GM18867 (cell line): ENCODE results near the gene DBI.

ENCODE experiments used
- ATAC-seq: cut with Tn5 transposase; IDR thresholded peaks from one replicate; pipeline ENCODE4 v1.9.1; 2021; ENCODE audit warnings: mild to moderate bottlenecking, moderate library complexity; ENCODE audit not compliant: unreplicated experiment

DBI gene

DNA sequence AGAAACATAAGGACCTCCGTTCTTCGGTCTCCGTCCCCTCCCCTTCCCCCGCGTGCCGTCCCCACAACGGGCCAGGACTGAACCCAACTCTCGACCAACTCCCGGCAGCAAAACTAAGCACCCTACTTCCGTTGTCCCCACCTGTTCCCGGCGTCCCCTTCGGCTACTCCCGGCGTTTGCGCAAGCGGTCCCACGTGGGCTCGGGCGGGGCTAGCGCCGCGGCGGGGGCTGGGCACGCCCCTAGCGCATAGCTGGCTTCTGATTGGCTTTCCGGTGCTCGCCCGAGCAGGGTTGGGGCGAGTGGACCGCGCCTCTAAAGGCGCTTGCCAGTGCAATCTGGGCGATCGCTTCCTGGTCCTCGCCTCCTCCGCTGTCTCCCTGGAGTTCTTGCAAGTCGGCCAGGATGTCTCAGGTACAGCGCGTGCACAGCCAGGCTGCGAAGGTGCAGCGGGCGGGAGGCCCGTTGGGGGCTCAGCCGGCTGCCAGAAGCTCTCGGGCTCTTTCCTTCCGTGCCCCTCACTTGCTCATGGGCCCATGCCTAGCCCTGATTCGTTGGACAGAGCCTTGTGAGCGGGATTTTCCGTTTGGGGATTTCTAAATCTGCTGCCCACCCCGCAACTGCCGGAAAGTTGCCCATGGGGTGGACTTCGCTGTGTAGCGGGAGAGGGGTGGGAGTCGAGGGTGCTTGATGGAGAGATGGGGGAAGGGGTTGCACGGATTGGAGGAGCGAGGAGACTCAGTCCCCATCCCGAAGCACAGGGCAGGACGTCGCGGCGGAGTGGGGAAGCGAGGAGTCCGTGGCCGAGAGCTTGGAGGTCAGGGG, at the start of gene DBI, which contains the start of gene C2orf76:
DBI (plus strand) TSS at position 329 of the 823 bp plus-strand sequence; CDS start at position 404, 75 bp downstream.
C2orf76 (minus strand) TSS at position 186 of the 823 bp plus-strand sequence. CDS start 26,875 bp downstream, outside the sequence.
- ATAC-seq = peak; percentile 97

DNA sequence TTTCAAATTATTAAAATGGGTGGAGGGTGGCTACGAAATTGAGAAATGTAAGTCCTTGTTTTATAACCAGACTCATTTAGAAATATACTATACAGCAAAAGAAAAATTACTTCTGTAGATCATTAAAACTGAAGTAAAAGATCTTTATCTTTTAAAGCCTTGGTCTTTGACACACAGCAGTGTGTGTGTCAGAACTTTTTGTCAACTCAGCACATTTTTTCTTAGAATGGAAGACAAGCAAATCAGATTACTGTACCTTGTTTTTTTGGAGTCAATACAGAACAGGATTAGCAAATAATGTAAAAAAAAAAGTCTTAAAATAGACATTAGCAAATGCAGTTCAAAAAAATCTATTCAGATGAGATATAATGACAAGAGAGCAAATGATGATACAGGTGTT, 49.2 kb upstream of the DBI start:
- no peak for ATAC-seq

DNA sequence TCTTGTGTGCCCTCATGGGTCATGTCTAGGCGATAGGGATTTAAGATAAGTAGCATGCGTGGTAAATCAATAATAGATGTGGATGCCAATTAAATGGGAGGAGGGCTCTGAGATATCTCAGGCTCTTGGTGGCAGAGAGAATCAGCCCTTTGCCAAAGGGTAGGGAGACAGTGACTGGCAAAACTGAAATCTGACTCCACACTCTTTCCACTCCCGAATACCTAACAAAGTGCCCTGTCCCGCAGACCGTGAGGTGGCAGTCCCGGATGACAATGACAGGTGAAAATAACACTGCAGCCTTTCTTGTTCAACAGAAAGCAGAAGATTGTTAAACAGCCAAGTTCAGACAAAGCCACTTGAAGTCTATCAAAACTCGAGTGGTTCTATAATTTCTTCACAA, 47.2 kb upstream of the DBI start:
- ATAC-seq = no peak

DNA sequence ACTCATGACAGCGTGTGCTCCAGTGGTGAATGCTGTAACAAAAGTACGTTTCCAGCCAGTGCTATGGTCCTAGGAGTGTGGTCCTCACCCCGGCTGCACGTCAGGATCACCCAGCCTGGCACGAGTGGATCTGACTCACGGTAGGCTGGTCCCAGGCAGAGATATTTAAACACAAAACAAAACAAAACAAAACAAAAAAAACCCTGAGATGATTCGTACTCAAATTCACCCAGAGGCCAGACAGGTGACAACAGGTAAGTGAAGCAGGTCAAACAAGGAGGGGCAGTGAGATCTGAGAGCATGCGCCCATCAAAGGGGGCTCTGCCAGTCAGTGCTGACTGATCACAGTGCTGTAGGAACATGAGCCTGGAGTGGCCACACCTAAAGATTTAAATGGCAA, 43.3 kb upstream of the DBI start:
- ATAC-seq = no peak

DNA sequence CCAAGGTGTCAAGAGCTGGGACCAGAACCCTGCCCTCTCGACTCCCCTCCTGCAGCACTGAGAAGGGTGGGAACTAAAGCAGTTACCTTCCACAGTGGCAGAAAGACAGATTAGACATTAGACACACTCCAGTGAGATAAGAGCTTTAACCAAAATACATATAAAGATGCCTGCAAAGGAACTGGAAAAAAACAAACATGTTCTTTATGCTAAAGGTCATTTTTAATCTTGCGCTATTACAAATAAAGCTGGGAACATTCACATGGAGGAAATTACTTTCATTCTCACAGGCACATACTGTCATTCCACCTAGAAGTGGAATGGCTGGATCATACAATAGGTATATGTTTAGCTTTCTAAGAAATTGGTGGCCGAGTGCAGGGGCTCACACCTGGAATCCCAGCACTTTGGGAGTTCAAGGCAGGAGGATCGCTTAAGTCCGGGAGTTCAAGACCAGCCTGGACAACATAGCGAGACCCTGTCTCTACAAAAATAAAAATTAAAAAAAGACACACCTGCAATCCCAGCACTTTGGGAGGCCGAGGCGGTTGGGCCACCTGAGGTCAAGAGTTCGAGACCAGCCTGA, 42.0 kb upstream of the DBI start:
- no peak for ATAC-seq

DNA sequence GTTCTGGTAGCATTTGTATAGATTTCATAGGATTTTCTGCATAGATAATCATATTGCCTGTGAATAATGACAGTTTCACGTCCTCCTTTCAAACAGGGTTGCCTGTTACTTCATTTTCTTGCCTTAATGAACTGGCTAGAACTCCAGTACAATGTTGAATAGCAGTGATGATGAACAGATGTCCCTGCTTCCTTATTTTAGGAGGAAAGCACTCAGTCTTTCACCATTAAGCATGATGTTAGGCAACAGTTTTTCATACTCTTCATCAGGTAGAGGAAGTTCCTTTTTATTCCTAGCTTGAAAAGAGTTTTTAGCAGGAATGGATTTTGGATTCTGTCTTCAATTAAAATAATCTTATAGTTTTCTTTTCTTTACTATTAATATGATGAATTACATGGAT, 39.8 kb upstream of the DBI start:
- ATAC-seq = no peak

DNA sequence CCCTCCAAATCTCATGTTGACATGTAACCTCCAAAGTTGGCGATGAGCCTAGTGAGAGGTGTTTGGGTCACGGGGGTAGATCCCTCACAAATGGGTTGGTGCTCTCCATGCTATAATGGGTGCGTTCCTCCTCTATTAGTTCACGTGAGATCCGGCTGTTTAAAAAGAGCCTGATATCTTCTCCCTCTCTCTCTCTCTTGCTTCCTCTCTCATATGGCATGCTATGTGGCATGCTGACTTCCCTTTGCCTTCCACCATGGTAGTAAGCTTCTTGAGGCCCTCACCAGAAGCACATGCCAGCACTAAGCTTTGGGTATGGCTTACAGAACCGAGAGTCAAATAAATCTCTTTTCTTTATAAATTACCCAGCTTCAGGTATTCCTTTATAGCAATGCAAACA, 39.3 kb upstream of the DBI start:
- no peak for ATAC-seq

DNA sequence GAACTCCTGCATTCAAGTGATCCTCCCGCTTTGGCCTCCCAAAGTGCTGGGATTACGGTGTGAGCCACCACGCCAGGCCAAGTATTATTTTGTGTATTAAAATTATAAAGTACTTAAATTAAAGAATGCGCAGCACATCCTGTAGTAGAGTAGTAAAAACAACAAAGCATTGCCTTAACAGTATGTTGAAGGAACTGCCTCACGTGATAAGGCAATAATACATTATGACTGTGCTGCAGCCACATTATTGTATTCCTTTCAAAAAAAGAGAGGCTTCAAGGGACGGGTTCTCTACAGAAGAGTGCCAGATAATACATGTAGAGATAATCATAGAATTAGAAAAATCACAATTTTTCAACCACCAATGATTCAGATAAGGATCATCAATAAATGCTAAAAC, 33.8 kb upstream of the DBI start:
- ATAC-seq = no peak

DNA sequence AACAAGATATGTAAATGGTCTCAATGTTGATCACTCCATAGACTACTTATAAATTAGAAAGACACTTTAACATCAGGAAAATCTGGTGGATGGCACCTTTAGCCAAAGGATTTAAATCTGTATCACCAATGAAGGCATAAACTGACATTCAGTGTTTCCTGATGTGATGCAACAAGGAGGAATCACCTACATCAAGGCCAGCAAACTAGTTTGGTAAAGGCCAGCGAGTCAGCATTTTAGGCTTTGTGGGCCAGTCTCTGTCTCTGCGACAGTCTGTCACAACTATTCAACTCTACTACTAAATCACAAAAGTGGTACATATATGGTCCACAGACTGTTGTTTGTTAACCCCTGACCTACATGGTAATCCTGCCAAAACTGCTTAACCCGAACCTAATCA, 33.4 kb upstream of the DBI start:
- ATAC-seq = no peak

DNA sequence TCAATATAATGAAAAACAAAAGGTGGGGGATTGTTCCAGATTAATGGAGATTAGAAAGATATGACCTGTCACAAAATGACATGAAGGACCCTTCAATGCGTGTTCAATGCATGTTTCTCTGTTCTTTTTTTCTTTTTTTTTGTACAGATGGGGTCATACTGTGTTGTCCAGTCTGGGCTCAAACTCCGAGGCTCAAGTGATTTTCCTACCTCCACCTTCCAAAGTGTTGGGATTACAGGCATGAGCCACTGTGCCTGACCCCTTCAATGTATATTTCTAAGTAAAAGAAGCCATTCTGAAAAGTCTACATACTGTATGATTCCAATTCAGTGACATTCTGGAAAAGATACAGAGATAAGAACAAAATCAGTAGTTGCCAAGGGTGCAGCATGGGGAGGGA, 32.9 kb upstream of the DBI start:
- no peak for ATAC-seq

DNA sequence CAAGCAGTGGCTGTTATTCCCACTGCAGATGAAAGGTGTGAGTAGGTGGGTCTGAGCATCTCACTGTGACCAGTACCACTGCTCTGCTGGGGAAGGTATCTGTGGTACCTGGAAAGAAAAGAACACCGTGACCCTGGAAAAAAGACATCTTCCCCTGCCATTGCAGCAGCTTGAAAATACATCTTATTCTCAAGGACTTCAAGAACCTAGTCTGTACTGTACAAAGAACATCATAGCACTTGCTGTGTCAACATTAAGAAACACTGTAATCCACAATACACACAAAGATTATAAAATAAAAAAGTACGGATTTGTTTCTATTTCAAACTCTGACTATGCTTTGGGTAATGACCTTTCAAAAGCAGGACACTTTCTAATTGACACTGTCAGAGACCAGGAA, 29.0 kb upstream of the DBI start:
- ATAC-seq = no peak

DNA sequence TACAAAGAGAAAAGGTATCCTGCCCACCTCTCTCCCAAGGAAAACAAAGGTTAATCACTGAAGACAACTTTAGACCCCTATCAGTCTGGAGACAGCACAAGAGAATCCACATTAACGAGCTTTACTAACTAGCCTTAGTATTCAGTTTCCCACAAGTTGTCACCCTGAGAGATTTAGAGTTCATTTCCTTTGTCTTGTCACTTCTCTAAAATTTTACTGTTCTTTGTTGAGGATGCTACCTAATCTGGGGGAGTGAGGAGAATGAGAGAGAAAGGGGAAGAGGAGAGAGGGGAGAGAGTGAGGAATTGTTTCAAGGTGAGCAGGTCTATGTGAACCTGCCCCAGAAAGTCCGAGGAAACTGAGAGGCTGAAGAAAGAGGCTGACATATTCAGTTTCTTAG, 28.5 kb upstream of the DBI start:
- no peak for ATAC-seq

DNA sequence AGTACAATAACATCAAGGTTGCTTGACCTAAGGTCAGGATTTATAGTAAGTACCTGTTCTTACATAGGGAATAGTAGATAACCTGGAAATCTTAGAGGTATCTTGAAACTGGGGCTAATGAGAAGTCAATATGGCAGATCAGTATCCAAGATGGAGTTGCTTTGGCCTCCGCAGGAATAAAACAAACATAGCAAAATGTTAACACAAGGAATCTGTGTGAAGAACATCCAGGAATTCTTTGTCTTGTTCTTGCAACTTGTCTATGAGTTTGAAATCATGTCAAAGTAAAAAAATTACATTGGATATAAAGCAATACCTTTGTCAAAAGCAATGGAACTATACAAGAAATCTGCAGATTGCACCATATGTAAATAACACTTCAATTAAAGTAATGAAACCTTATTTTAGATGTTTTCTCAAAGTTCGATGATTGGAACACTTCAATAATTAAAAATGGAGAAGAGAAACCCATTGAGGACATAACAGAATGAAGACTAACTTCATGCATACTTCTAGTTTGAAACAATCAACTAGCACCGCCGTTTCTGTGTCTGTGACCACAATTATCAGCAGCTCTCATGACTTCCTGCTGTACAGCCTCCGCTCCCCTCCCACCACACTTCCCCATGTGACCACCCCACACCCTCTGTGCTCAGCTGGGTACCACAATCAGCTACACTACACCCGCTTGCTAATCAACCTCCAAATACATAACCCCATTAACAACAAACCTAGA, 27.8 kb upstream of the DBI start:
- peak; percentile 92 for ATAC-seq

DNA sequence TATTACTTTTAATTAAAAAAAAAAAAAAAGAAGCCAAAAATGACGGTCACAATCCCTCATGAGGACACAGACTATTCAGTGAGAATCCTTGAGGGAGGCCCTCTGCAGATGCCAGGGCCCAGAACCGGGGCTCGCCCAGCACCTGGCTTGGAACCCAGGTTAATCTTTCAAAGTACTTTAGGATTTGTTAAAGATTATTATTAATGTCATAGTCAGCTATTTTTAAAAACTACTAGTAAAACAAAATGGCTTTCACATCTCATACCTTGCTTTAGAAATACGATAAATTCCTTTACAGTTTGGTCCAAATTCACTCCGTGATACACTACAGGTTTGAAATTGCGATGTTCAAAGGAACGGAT, 27.2 kb upstream of the DBI start:
- ATAC-seq = no peak

DNA sequence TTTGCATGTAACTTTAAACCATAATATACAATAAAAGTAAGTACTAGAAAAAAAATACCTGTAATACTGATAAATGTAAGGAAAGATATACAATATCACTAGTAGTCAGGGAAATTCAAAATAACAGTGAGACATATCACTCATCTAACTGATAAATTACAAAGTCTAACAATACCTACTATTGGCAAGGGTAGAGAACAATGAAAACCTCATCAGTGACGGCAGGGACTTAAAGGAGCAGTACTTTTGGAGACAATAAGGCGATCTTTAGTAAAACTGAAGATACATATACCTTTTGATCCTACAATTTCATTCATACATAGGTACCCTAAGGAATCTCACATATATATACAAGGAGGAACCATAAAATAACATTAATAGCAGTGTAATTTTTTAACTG, 25.1 kb upstream of the DBI start:
- ATAC-seq = no peak

DNA sequence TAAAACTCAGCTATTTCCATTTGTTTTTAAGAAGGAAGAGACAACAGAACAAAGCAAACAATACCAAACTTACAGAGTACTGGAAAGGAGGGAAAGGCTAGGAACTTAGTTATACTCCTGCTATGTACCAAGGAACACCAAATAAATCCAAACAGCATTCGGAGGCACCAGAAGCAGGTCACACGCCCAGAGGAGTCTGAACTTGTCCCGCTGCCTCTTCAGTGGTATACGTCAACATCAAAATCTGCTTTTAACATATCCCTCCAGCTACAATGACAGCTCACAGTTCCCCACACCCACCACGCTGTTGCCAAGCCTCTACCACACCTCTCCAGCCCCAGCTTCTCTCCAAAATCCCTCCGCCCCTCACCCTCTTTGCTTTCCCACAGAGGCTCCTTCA, 17.5 kb upstream of the DBI start:
- no peak for ATAC-seq

DNA sequence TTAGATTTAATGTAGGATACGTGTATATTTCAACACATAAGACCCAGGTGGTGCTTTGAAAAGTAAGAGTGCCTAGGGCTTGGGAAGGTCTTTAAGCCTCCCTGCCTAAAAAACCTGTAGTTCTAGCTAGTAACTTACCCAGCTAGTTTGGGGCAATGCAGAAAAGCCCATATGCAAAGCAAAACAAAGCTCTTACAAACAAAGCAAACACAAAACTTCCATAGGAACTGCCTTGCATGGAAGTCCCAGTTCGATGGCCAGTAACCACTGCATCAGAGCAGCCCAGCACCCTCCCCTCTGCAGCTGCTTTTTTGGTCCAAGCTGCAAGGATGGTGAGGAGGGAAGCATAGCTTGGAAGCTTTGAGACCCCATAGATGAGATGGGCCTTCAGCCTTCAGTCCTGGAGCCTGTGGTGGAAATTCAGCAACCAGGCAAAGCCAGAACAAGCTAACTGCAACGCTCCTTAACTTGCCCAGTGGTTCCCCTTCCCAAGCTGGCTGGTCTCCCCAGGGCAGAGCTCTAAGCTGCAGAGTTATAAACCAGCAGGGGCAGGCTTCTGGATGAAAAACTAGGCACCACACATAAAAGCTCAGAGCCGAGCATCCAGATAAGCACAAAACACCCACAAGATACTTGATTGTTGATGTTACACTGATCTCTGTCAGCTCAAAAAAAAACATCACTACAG, 16.3 kb upstream of the DBI start:
- ATAC-seq = no peak

DNA sequence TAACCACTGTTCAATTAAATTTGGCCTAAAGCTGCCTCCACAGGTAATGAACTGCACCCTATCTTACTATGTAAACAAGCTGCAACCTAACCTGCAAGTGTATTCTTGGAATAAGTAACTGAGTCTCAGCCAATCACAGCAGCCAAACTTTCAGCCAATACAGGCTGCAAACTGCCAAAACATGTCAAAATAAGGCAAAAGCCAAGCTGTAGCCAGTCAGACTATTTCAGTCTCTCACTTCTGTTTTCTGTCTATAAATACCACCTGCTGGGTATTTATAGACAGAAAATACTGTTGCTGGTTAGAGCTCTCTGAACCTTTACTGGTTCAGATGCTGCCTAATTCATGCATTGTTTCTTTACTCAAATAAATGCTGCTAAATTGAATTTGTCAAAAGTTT, 14.4 kb upstream of the DBI start:
- ATAC-seq = peak; percentile 97

DNA sequence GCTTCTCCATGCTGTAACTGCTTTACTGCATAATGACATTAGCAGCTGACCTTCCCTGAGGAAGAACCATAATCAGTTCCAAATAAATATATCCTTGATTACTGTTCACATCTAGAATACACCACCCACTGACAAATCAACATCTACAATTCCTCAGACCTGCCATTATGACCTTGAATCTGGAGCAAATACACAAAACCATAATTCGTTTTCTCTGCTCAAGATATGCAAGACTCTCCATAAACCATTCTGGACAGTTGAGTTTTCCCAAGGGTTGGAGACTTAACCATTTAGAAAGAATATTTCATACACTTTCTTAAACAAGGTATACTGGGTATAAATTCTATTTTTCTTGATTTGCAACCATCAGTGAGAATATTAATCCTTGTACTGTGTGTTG, 11.9 kb upstream of the DBI start:
- ATAC-seq = no peak

DNA sequence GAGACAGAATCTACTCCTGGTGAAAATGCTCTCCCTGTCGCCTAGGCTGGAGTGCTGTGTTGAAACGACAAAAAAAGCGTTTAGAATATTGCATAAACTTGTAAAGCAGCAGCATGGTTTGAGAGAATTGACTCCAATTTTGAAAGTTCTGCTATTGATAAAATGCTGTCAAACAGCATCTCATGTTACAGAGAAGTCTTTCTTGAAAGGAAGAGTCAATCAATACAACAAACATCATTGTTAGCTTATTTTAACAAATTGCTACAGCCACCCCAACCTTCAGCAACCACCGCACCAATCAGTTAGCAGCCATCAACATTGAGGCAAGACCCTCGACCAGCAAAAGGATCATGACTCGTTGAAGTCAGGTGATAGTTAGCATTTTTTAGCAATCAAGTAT, 7.0 kb upstream of the DBI start:
- no peak for ATAC-seq

DNA sequence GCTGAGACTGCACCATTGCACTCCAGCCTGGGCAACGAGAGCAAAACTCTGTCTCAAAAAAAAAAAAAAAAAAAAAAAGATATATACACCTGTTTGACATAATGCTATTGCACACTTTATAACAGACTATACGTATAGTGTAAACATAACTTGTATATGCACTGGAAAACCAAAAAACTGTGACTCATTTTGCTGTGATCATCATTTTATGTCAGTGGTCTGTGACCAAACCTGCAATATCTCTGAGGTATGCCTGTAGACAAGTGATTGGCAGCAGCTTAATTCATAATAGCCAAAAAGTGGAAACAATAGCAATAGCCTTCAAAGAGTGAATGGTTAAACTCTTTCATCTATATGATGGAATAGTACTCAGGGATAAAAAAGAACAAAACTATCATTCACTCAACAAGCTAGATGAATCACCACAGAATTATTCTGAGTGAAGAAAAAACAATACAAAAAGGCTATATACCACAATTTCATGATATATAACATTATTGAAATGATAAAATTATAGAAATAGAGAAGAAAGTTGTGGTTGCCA, 6.3 kb upstream of the DBI start:
- ATAC-seq = no peak
